Tracheal epithelial cell (primary cell): Measurements from ENCODE around the gene FOXE3. TPM values are rescaled to one million over a fixed set of nuclear protein-coding genes. Genes with fewer than 3 reads are reported as not detected.

Experiments
- total RNA-seq: library from RNA; depleted of rRNA; stranded (reverse); fragments of >200 nt; gene quantifications from 2 replicates; pipeline ENCODE4 v1.2.1, GENCODE V29; 2014

FOXE3 gene
- total RNA-seq = not detected in 2 replicates

DNA sequence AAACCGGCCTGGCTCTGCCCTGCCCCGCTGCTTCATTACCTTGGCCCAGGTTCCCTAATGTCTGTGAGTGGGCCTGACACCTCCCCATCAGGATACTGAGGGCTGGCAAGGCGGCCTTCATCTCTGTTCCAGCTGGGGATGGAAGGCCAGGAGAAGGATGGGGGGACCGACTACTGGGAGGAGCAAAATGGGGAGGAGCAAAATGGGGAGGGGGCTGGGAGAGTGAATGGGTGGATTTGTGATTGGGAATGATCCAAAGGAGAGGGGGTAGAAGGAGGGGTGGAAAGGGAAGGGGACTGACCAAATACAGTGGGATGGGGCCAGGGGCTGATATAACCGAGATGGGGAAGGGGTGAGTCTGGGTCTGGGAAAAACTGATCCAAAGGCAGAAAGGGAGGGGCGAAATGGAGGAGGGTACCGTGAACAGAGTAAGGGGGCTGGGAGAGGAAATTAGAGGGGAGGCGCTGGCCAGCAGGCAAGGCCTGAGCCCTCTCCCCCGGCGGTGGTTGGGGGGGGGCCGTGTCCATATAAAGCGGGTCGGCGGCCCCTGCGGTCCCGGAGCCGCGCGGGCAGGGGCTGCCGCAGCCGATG is at the start of gene FOXE3:
TSS of gene FOXE3 (plus strand) at position 558 of the 591 bp plus-strand sequence. CDS start at position 589, 31 bp downstream.

DNA sequence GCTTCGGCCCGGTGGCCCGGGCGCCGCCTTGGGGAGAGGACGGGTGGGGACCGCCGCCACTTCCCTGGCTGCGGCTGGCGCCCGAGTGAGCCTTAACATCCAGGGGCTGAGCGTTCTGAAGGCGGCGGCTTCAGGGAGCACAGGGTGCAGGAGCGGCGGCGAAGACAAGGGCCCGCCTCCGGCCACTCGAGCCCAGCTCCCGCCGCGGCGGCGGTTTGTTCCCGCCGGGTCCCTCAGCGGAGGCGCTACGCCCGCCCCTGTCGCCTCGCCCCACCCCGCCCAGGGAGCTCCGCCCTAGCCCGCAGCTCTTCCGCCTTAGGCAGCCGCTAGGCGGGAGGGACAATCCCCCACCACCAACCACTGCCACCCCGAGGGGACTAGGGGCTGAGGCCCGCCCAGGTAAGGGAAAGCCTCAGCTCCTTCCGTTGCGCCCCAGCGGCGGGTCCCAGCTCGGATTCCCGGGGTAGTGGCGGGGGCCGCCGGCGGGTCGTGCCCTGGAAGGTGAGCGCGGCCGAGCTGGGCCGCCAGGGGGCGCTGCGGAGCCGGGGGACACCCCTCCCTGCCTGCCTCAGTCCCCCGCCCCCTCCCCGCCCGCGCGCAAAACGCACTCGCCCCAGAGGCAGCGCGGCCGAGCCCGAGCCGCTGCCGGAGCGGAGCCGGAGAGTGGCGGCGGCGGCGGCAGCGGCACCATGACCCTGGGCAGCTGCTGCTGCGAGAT is 21.5 kb downstream of the FOXE3 start, which contains the start of gene FOXD2:
TSS of gene FOXD2 (plus strand) at position 598 of the 718 bp plus-strand sequence. CDS start at position 690, 92 bp downstream.

Other genes with a start within 250 kb of the FOXE3 start
- 2.3 and 73.0 TPM in 2 replicates for gene PDZK1IP1, start 226.2 kb upstream of the FOXE3 start, total RNA-seq
- gene TAL1, start 184.1 kb upstream of the FOXE3 start, total RNA-seq = under 0.01 TPM in 1 of 2 replicates, not detected in the other
- 1.7 and 2.9 TPM in 2 replicates for gene STIL, start 102.1 kb upstream of the FOXE3 start, total RNA-seq
- 116 and 119 TPM in 2 replicates for gene CMPK1, start 82.5 kb upstream of the FOXE3 start, total RNA-seq
- gene FOXD2, start 21.8 kb downstream of the FOXE3 start, total RNA-seq = under 0.01 TPM in 2 replicates